Smooth muscle cell of the brain vasculature (primary cell): Measurements from ENCODE around the gene PTEN.
"Not testable (repeated sequence)": the region's sequence is repeated elsewhere in the genome, so short reads cannot be mapped to it uniquely, and the experiment has no call there.

Source experiments
- DNase-seq: peaks from one replicate; pipeline ENCODE4 v3.0.0-alpha.2; 2012; ENCODE audit warnings: low read depth, low spot score

Gene PTEN

DNA sequence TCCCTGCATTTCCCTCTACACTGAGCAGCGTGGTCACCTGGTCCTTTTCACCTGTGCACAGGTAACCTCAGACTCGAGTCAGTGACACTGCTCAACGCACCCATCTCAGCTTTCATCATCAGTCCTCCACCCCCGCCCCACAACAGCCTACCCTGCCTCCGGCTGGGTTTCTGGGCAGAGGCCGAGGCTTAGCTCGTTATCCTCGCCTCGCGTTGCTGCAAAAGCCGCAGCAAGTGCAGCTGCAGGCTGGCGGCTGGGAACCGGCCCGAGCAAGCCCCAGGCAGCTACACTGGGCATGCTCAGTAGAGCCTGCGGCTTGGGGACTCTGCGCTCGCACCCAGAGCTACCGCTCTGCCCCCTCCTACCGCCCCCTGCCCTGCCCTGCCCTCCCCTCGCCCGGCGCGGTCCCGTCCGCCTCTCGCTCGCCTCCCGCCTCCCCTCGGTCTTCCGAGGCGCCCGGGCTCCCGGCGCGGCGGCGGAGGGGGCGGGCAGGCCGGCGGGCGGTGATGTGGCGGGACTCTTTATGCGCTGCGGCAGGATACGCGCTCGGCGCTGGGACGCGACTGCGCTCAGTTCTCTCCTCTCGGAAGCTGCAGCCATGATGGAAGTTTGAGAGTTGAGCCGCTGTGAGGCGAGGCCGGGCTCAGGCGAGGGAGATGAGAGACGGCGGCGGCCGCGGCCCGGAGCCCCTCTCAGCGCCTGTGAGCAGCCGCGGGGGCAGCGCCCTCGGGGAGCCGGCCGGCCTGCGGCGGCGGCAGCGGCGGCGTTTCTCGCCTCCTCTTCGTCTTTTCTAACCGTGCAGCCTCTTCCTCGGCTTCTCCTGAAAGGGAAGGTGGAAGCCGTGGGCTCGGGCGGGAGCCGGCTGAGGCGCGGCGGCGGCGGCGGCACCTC is at the start of gene PTEN, which contains the start of gene KLLN:
Gene PTEN, plus strand, starts transcription at position 573 of the 891 bp plus-strand sequence. CDS start 845 bp downstream, outside the sequence.
Gene KLLN, minus strand, starts transcription at position 481 of the 891 bp plus-strand sequence. CDS start 1,046 bp downstream, outside the sequence.
- peak; percentile 75 for DNase-seq

DNA sequence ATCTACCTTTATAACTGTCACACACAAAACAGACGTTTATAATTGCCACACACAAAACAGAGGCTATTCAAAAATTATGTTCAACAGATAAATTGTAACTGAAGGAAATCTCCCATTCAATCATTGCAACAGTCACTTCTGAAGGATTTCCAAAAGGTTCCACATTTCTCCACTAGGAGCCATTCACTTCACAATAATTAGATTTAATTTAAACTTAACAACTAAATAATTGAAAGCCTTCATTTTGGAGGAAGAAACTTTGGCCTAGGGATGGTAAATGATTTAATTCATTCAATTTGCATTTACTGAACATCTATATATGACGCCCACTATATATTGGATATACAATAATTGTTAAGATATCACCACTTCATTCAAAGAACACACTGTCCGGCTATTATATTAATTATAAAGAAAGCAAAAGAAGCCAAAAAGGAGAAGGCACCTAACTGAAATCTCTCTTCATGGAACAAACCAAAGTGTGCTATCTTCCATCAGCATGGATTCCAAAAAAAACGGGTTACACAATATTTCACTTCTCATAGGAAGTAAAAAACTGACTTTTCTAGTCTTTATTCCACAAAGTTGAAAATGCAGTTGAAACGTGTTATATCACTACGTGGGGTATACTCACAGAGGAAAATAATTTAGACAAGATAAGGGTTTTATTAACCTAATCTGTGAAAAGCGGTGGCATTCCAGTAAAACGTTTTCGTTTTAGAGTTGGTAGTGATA is 47.1 kb upstream of the PTEN start:
- no peak for DNase-seq

DNA sequence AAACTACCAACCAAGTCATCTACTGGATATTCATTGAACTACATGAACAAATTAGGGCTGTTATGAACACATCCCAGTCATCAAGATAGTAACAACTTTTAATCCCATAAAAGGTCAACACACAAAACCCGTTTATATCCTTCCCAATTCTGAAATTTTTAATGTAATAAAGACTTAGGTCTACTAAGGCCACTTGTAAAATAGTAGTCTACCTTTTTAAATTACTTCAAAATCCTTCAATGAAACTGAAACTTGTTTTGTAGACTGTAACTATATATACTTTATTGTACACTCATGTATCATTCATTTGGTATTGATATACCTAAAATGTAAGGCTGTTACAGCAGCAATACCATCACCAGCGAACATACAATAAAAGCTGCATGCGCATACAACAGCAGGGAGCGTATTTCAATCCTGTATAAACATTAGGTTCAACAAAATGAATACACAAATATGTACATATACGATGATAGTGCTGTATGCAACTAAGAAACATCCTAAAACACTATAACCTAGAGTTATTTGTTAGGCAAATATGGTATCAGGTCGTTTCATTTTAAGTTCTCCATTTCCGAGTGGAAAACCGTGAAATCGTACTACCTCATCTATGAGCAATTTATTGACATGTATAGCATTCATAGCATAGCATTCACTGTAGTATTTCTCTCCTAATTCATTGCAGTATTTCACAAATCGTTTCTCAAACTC is 46.4 kb upstream of the PTEN start:
- no peak for DNase-seq

DNA sequence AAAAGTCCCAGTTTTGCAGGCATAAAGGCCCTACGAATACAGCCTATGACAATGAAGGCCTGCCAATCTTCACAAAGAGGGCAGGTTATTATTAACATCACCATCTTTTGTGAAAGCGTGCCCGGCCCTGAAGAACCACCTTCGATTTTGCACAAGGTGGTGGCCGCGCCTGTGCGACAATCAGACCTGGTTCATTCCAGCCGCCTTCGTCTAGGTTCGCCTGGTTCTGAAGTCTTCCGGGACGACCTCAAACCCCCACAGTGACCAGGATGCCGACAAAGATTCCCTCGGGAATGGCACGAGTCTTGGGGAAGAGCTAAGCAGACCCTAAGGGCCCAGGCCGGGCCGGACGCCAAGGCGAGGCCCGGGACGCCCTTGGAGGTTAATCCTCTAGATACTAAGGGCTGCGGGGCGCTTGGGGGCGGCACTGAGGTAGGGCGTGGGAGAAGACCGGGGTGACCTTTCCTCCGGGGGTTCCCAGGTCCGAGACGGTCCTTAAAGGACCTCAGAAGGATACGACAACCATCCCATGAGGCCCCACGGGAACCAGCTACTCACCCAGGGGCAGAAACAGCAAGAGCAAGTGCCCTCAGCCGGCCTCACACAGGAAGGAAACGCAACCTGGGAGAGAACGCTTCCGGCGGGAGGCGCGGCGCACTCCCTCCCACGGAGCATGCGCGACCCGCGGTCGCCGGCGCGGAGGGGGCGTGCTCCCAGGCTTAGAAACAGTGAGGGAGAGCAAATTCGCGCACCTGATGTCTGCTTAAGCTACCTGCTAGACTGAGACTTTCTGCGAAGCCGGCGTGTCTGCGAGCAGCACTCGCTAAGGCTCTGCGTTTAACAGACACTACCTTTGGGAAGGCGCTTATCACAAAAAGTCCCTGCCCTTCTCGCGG is 45.6 kb upstream of the PTEN start, which contains the start of gene ATAD1:
Gene ATAD1, minus strand, starts transcription at position 618 of the 896 bp plus-strand sequence. CDS start 3,627 bp downstream, outside the sequence.
- DNase-seq, result peak; percentile 44

DNA sequence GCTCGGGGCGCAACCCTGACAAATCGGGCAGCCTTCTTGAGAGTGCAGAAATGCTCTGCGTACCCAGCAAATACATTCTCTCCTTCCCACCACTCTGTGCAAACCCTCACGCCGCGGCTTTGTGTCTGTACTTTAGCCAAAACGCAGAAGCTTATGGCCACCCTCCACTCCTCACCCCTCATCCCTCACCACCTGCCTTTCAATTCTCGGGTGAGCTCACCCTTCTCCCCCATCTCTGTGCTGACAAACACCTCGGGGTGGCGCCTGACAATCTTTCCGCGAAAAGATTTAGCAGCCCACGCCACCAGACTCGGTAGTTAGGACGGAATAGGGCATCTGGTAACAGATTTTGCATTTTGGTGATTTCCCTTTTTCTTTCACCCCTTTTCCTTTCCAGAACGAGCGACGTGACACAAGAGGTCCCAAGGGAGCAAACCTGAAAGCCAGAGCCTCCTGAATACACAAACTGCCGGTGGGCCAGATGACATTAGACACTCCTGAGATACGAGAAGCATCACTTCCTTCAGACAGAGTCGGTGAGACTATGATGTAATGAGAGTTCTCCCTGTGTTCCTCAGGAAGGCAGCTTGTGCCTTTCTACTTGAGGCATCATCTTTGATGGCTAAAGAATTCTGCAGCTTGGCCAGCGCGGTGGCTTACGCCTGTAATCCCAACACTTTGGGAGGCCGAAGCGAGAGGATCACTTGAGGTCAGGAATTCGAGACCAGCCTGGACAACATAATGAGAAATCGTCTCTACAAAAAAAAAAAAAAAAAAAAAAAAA is 44.7 kb upstream of the PTEN start:
- DNase-seq, result no peak

DNA sequence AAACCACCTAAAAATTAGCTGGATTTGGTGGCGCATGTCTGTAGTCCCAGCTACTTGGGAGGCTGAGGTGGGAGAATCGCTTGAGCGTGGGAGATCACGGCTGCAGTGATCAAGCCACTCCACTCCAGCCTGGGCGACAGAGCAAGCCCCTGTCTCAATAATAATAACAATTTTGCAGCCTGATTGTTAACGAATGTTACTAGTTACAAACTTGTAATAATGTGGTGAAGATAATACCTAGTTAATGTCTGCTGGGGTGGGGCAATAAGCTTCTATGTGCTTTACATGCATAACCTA is 44.2 kb upstream of the PTEN start:
- no peak for DNase-seq

DNA sequence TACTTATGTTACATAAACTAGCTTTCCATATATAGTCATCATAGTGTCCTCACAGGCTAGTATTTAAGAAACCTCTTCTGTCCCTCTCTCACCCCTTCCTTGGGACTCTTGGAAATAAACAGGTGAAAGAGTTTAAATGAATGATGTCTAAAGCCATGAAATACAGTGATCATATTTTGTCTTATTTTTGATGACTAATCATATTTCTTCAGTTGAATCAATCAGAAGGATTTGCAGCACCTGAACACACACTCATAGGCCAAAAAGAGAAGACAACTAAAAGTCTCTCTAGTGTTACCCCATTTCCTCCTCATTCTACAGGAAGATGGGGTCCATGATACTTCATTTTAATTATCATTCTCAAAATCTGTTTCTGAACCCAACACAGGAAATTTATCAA is 36.8 kb upstream of the PTEN start:
- no peak for DNase-seq

DNA sequence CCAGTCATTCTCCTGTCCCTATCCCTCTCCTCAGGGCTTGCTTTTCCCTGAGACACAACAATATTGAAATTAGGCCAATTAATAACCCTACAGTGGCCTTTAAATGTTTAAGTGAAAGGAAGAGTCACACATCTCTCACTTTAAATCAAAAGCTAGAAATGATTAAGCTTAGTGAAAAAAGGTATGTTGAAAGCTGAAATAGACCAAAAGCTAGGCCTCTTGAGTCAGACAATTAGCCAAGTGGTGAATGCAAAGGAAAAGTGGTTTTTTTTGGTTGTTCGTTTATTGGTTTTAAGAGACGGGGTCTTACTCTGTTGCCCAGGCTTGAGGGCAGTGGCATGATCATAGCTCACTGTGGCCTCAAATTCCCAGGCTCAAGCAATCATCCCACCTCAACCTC is 35.7 kb upstream of the PTEN start:
- DNase-seq, result no peak

DNA sequence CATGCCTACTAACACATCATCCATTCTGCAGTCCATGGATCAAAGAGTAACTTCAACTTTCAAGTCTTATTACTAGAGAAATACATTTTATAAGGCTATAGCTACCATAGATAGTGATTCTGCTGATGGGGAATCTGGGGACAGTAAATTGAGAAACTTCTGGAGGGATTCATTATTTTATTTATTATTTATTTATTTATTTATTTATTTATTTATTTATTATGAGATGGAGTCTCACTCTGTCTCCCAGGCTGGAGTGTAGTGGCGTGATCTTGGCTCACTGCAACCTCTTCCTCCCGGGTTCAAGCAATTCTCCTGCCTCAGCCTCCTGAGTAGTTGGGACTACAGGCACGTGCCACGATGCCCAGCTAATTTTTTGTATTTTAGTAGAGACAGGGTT is 34.4 kb upstream of the PTEN start:
- not testable (repeated sequence) for DNase-seq

DNA sequence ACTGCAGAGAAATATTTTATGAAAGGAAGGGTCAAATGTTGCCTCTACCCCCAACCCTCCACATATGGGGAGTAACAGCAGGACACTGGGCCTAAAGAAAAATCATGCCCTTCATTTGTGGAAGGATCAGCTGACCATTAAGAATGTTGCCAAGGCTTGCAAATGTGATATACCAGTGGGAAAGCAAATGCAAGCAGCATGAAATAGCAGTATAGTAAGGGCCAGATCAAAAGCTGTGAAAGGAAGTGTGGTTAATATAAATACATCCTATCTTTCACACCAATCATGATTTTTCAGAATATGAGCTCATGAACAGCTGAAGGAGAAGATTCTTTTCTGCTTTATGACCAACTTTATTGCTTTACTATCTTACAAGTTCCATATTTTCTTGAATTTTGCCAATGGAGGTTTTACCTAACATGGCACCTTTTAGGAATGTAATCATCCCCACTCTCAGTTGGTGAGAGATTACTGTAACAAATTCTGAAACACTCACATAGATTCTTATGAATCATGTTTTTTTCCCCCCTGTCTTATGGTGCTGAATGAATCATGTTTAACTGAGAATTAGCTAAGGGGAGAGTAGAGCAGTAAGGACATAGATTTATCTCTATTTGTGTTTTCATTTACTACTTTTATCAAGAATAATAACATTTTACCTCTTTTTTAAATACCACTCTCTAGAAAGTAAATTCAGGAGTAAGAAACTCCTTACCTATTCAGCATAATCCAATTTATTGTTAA is 33.3 kb upstream of the PTEN start:
- DNase-seq, result no peak

DNA sequence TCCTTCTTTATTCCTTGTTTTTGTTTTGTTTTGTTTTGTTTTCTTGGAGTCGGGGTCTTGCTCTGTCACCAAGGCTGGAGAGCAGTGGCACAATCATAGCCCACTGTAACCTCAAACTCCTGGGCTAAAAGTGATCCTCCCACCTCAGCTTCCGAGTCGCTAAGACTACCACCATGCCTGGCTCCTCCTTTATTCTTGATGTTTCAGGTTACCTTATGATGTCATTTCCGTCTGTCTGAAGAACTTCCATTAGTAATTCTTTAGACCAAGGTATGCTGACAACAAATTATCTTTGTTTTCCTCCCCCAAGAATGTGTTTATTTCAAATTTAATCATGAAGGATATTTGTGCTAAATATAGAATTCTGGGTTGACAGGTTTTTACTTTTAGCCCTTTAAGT is 27.3 kb upstream of the PTEN start:
- DNase-seq, result no peak

DNA sequence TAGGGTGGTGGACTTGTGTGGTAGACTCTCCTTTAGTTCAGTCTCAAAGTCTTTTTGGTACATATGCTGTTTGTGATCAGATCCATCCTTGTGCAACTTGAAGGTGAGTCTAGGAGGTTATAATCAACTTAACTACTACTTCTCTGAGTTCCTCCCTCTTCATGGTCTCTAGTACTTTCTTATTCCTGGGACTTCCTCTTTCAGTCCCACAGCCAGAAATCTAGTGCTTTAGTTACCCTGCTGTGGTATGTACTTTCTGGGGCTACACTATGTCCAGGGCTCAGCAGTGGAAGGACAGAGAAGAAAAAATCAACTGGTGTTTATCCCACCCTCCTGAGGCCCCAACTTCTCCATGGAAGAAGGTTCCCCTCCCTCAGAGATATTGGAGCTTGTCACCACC is 26.0 kb upstream of the PTEN start:
- DNase-seq, result no peak

DNA sequence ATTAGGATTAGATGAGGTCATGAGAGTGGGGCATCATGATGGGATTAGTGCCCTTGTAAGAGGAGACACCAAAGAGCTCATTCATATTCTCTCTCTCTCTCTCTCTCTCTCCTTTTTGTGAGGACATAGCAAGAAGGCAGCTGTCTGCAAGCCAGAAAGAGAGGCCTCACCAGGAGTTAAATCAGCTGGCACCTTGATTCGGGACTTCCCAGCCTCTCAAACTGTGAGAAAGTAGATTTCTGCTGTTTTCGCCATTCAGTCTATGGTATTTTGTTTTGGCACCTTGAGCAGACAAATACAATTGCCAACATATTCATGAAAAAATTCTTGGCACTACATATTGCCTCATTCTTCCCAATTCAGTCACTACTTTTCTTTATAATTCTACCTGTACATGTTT is 24.8 kb upstream of the PTEN start:
- no peak for DNase-seq

DNA sequence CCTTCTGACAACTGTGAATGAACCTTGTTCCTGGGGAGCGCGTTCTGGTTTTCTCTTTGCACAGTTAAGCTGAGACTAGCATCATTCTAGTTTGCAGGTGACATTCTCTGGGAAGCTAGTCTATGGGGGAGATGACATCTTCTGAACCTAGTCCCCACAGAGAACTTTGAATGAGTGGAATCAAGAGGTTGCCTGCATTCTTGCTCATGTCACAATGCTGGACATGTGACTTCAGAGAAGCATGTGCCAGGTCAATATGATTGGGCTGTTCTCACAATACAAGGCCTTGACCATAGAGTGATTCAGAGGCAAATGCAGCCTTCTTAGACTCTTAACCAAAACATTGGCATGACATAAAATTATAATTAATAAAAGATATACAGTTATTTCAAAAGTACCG is 22.2 kb upstream of the PTEN start:
- DNase-seq, result no peak

DNA sequence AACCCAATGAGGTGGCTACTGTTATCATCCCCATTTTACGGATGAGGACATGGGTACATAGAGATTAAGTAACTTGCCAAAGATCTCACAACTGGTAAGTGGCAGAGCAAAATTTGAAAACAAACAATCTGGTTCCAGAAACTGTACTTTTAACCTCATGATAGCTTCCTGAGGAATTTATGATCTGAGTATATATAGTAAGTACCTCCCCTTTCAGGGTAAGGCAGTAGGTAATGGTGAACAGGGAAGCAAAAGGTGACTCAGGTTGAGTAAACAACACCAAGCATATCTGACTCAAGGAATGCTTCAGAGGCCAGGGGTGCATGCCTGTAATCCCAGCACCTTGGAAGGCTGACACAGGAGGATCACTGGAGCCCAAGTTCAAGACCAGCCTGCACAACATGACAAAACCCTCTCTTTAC is 21.2 kb upstream of the PTEN start:
- no peak for DNase-seq

DNA sequence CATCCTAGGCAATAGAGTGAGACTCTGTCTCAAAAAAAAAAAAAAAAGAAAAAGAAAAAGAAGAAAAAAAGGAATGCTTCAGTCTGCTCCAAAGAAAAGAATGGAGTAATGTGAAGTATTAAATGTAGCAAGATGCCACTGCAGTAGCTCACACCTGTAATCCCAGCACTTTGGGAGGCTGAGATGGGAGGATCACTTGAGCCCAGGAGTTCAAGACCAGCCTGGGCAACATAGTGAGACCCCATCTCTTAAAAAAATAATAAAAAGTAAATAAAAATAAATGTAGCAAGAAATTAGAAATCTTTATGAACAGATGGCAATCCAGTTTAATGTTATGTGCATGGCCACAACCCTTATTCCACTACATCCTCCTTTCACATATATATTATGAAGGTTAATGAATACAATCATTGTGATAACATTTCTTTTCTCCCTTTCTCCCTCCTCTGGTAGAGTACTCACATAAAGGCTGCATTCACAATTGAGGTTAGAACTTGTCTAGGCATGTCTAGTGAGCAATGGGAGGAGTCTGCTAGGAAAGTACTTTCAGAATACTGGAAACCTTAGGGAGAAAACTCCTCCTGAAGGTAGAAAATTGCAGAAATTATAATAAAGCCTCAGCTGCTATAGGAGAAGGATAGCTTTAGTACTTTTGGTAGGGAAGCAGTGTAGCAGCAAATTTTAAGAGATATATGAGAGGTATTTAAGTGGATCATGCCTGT is 20.5 kb upstream of the PTEN start:
- DNase-seq, result no peak

DNA sequence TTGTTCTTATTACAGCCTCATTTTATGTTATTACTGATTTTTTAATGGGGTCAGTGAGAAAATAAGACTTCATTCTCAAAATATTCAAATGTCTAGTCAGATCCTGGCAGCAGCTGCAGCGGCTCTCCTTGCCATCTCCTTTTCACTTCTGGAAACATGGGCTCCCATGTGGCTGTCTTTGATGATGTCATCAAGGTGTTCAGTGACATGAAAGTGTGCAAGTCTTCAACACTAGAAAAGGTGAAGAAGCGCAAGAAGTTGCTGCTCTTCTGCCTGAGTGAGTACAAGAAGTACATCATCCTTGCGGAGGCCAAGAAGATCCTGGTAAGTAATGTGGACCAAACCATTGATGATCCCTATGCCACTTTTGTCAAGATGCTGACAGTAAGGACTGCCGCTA is 19.7 kb upstream of the PTEN start:
- no peak for DNase-seq

DNA sequence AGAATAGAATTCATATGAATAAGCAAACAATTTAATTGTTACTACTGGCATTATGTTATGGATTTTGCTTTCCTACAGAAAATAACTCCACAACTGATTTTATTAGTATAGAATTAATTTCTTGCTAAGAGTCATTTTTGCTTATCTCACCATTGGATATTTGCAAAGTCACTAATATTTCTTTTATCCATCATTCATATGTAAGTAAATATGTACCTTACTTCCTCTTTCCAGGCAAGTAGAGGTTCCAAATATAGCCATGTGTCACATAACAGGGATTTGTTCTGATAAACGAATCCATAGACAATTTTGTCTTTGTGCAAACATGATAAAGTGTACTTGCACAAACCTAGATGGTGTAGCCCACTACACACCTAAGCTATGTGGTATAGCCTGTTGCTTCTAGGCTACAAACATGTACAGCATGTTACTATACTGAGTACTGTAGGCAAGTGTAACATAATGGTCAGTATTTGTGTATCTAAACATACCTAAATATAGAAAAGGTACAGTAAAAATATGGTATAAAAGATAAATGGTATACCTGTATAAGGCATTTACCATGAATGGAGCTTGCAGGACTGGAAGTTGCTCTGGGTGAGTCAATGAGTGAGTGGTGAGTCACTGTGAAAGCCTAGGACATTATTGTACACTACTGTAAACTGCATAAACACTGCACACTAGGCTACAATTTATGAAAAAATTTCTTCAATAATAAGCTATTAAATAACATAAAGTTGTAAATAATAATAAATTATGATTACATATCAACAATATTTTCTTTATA is 18.4 kb upstream of the PTEN start:
- DNase-seq, result no peak
